ENCODE data around the gene BNIP3.

The BNIP3 gene

GRCh38 chr10:131963350-131963749 lies 18.4 kb downstream of the BNIP3 start (continued):
- TF ChIP-seq, protein P1, sequence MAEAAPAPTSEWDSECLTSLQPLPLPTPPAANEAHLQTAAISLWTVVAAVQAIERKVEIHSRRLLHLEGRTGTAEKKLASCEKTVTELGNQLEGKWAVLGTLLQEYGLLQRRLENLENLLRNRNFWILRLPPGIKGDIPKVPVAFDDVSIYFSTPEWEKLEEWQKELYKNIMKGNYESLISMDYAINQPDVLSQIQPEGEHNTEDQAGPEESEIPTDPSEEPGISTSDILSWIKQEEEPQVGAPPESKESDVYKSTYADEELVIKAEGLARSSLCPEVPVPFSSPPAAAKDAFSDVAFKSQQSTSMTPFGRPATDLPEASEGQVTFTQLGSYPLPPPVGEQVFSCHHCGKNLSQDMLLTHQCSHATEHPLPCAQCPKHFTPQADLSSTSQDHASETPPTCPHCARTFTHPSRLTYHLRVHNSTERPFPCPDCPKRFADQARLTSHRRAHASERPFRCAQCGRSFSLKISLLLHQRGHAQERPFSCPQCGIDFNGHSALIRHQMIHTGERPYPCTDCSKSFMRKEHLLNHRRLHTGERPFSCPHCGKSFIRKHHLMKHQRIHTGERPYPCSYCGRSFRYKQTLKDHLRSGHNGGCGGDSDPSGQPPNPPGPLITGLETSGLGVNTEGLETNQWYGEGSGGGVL (tag by site-specific recombination; IDR thresholded peaks at IDR 0.05) = no peak
- TF ChIP-seq, protein P2, sequence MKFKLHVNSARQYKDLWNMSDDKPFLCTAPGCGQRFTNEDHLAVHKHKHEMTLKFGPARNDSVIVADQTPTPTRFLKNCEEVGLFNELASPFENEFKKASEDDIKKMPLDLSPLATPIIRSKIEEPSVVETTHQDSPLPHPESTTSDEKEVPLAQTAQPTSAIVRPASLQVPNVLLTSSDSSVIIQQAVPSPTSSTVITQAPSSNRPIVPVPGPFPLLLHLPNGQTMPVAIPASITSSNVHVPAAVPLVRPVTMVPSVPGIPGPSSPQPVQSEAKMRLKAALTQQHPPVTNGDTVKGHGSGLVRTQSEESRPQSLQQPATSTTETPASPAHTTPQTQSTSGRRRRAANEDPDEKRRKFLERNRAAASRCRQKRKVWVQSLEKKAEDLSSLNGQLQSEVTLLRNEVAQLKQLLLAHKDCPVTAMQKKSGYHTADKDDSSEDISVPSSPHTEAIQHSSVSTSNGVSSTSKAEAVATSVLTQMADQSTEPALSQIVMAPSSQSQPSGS (tag by site-specific recombination; IDR thresholded peaks at IDR 0.05; ENCODE audit: low read depth) = no peak
- no peak for TF ChIP-seq ZNF426 (tag by site-specific recombination; IDR thresholded peaks at IDR 0.05)
- TF ChIP-seq ZFHX2 (tag by site-specific recombination; conservative IDR thresholded peaks at IDR 0.05) = no peak
- no peak for TF ChIP-seq GLIS1 (tag by site-specific recombination; IDR thresholded peaks at IDR 0.05)
- no peak for TF ChIP-seq ZNF645 (tag by site-specific recombination; IDR thresholded peaks at IDR 0.05)
- no peak for TF ChIP-seq KLF16 (tag by site-specific recombination; IDR thresholded peaks at IDR 0.05)
- no peak for TF ChIP-seq ZNF660 (tag by site-specific recombination; IDR thresholded peaks at IDR 0.05)
- TF ChIP-seq ZNF488 (tag by site-specific recombination; IDR thresholded peaks at IDR 0.05) = no peak
- no peak for TF ChIP-seq ZBTB44 (tag by site-specific recombination; IDR thresholded peaks at IDR 0.05)
- TF ChIP-seq, protein P3, sequence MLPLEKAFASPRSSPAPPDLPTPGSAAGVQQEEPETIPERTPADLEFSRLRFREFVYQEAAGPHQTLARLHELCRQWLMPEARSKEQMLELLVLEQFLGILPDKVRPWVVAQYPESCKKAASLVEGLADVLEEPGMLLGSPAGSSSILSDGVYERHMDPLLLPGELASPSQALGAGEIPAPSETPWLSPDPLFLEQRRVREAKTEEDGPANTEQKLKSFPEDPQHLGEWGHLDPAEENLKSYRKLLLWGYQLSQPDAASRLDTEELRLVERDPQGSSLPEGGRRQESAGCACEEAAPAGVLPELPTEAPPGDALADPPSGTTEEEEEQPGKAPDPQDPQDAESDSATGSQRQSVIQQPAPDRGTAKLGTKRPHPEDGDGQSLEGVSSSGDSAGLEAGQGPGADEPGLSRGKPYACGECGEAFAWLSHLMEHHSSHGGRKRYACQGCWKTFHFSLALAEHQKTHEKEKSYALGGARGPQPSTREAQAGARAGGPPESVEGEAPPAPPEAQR (tag by site-specific recombination; IDR thresholded peaks at IDR 0.05) = no peak
- TF ChIP-seq ZNF366 (tag by site-specific recombination; conservative IDR thresholded peaks at IDR 0.05) = no peak
- TF ChIP-seq ZNF19 (tag by site-specific recombination; IDR thresholded peaks at IDR 0.05; ENCODE audit: low read depth) = no peak
- TF ChIP-seq MYNN (tag by site-specific recombination; IDR thresholded peaks at IDR 0.05; ENCODE audit: borderline replicate concordance) = no peak

GRCh38 chr10:131961777-131962662 lies 19.7 kb downstream of the BNIP3 start:
- ChIA-PET POLR2A (no interaction called here), CTCF (interaction anchor here (0.6 kb wide), 1 partner anchor 182 kb away, joined by 7 read pairs; no protein-coding TSS in a partner anchor)
- no peak overlapping the region for H3K4me3 ChIP-seq (ENCODE audit: low read depth, low read length)

More at GRCh38 chr10:131961777-131962662, 19.7 kb downstream of the BNIP3 start:
- peaks cover 7 to 44% of the 10 kb centered on the region in 2 experiments; a peak in 2 of 3 replicates for H3K36me3 ChIP-seq (ENCODE audit: control insufficient read depth in 2 of 2, insufficient read depth in 1 of 2, low read length in 2 of 2)
- no peaks in the 10 kb centered on the region for H3K4me1 ChIP-seq (ENCODE audit: control insufficient read depth, insufficient read depth, low read length)
- TF ChIP-seq, protein P4, sequence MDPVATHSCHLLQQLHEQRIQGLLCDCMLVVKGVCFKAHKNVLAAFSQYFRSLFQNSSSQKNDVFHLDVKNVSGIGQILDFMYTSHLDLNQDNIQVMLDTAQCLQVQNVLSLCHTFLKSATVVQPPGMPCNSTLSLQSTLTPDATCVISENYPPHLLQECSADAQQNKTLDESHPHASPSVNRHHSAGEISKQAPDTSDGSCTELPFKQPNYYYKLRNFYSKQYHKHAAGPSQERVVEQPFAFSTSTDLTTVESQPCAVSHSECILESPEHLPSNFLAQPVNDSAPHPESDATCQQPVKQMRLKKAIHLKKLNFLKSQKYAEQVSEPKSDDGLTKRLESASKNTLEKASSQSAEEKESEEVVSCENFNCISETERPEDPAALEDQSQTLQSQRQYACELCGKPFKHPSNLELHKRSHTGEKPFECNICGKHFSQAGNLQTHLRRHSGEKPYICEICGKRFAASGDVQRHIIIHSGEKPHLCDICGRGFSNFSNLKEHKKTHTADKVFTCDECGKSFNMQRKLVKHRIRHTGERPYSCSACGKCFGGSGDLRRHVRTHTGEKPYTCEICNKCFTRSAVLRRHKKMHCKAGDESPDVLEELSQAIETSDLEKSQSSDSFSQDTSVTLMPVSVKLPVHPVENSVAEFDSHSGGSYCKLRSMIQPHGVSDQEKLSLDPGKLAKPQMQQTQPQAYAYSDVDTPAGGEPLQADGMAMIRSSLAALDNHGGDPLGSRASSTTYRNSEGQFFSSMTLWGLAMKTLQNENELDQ (tag by site-specific recombination; IDR thresholded peaks at IDR 0.05; ENCODE audit: low read depth) = no peak
- TF ChIP-seq PRDM4 (tag by site-specific recombination; IDR thresholded peaks at IDR 0.05) = no peak
- no peak for TF ChIP-seq ZNF335 (tag by site-specific recombination; conservative IDR thresholded peaks at IDR 0.05)
- H3K9me3 ChIP-seq (ENCODE audit: control insufficient read depth, insufficient read depth, low read depth, low read length) = no peaks in the 10 kb centered on the region
- H3K27ac ChIP-seq (ENCODE audit: extremely low read depth, low read depth, low read length) = no peak overlapping the region

Measured in HEK293 (cell line).